BE2C (cell line): ENCODE data around the gene CDK17.
"Not testable (repeated sequence)": the region's sequence is repeated elsewhere in the genome, so short reads cannot be mapped to it uniquely, and the experiment has no call there.

ENCODE experiments used
- DNase-seq: peaks from one replicate; pipeline ENCODE4 v3.0.0-alpha.2; 2020
- H3K27me3 ChIP-seq: fragments of 250-450 bp; sonication (Bioruptor Pico); 2 replicates; pipeline ENCODE4 v1.5.1; 2020; ENCODE audit warnings: mild to moderate bottlenecking
- H3K36me3 ChIP-seq: fragments of 250-450 bp; sonication (Bioruptor Pico); 2 replicates; pipeline ENCODE4 v1.5.1; 2020; ENCODE audit warnings: mild to moderate bottlenecking
- H3K4me1 ChIP-seq: fragments of 250-450 bp; sonication (Bioruptor Pico); 2 replicates; pipeline ENCODE4 v1.5.1; 2020
- H3K4me3 ChIP-seq: 2 replicates; pipeline ENCODE4 v1.5.1; 2011; ENCODE audit warnings: low read depth, low read length
- H3K9me3 ChIP-seq: fragments of 250-450 bp; sonication (Bioruptor Pico); 2 replicates; pipeline ENCODE4 v1.5.1; 2020
- TF ChIP-seq, protein P1 (sequence below): IDR thresholded peaks from 2 replicates; pipeline ENCODE4 v1.5.1; 2012; ENCODE audit warnings: mild to moderate bottlenecking, low read depth, low read length

Gene CDK17

DNA sequence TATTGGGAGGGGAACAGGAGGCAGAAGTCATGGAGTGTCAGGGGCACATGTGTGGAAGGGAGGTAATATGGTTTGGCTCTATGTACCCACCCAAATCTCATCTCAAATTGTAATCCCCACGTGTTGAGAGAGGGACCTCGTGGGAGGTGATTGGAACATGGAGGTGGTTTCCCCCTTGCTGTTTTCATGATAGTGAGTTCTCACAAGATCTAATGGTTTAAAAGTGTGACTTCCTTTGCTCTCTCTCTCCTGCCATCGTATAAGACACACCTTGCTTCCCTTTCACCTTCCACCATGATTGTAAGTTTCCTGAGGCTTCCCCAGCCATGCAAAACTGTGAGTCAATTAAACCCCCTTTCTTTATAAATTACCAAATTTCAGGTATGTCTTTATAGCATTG lies 41.6 kb upstream of the CDK17 start:
- no peaks in the 10 kb centered on the region for H3K4me1 ChIP-seq
- no peaks in the 10 kb centered on the region for H3K36me3 ChIP-seq
- no peaks in the 10 kb centered on the region for H3K9me3 ChIP-seq
- no peak for DNase-seq
- H3K4me3 ChIP-seq = no peak overlapping the region
- no peaks in the 10 kb centered on the region for H3K27me3 ChIP-seq
- TF ChIP-seq, protein P1, sequence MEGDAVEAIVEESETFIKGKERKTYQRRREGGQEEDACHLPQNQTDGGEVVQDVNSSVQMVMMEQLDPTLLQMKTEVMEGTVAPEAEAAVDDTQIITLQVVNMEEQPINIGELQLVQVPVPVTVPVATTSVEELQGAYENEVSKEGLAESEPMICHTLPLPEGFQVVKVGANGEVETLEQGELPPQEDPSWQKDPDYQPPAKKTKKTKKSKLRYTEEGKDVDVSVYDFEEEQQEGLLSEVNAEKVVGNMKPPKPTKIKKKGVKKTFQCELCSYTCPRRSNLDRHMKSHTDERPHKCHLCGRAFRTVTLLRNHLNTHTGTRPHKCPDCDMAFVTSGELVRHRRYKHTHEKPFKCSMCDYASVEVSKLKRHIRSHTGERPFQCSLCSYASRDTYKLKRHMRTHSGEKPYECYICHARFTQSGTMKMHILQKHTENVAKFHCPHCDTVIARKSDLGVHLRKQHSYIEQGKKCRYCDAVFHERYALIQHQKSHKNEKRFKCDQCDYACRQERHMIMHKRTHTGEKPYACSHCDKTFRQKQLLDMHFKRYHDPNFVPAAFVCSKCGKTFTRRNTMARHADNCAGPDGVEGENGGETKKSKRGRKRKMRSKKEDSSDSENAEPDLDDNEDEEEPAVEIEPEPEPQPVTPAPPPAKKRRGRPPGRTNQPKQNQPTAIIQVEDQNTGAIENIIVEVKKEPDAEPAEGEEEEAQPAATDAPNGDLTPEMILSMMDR = no peak

DNA sequence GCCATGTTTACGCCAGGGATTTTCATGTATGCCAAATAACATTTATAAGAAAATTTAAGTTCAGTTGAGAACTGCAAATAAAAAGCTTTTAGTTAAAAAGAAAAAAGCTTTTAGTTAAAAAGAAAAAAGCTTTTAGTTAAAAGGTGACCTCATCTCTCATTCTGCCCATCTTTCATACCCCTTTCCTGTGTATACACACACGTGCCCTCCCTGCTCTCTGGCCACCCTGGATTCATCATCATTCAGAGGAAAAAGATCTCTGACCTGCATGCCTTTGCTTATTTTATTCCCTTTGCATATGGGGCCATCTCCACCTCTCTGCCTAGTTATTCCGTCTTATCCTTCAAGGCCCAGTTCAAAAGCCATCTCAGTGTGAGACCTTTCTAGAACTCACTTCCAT lies 38.1 kb upstream of the CDK17 start:
- no peaks in the 10 kb centered on the region for H3K9me3 ChIP-seq
- DNase-seq = no peak
- H3K4me1 ChIP-seq = no peaks in the 10 kb centered on the region
- H3K27me3 ChIP-seq = no peaks in the 10 kb centered on the region
- H3K36me3 ChIP-seq = no peaks in the 10 kb centered on the region
- H3K4me3 ChIP-seq = no peak overlapping the region
- TF ChIP-seq, protein P1 = no peak

DNA sequence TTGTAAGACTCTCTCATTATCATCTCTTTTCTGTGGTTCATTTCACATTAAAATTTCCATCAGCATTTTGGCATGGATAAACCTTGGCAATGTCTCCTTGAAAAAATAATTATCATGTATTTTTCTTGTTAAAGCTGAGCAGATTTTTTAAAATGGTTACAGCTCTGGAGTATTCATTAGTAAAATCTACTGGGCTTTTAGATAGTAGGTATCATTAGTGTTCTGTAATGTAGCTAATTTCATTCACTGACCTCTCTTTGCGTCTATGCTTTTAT lies 36.9 kb upstream of the CDK17 start:
- Histone ChIP-seq H3K9me3 (no peaks in the 10 kb centered on the region), H3K36me3 (no peaks in the 10 kb centered on the region), H3K4me3 (no peak overlapping the region), H3K4me1 (no peaks in the 10 kb centered on the region), H3K27me3 (no peaks in the 10 kb centered on the region)
- DNase-seq = no peak
- TF ChIP-seq, protein P1 = no peak

GRCh38 chr12:96436366-96437170 lies 36.3 kb upstream of the CDK17 start:
- DNase-seq = no peak
- Histone ChIP-seq H3K27me3 (no peaks in the 10 kb centered on the region), H3K9me3 (no peaks in the 10 kb centered on the region), H3K4me3 (no peak overlapping the region), H3K4me1 (no peaks in the 10 kb centered on the region), H3K36me3 (no peaks in the 10 kb centered on the region)
- TF ChIP-seq, protein P1 = no peak

DNA sequence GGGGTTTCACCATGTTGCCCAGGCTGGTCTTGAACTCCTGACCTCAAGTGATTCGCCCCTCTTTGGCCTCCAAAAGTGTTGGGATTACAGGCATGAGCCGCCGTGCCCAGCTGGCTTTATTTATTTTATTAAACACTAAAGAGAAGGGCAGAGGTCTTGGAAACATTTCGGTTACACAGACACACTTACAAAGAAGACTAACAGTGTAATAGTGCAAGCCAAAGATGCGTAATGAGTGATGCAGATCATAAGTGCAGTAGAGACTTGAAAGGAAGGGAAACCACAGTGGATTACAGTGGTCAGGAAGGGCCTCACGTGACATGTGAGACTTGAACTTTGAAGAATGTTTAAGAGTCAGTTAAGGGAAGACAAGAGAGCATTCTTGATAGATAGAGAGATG lies 33.9 kb upstream of the CDK17 start:
- Histone ChIP-seq H3K4me1 (no peaks in the 10 kb centered on the region), H3K4me3 (no peak overlapping the region), H3K9me3 (no peaks in the 10 kb centered on the region), H3K27me3 (no peaks in the 10 kb centered on the region), H3K36me3 (no peaks in the 10 kb centered on the region)
- DNase-seq = no peak
- TF ChIP-seq, protein P1 = no peak

- not testable (repeated sequence) for H3K4me3 ChIP-seq, H3K4me1 ChIP-seq, DNase-seq, H3K9me3 ChIP-seq, H3K27me3 ChIP-seq, H3K36me3 ChIP-seq
Measured at GRCh38 chr12:96432496-96433321, 32.5 kb upstream of the CDK17 start.
